SK-N-SH (cell line): Measurements from ENCODE around the gene EIF2B4.

Experiments used
- TAF1 ChIP-seq: IDR thresholded peaks from 2 replicates; pipeline ENCODE4 v1.6.1; 2012; ENCODE audit warnings: low read depth, mild to moderate bottlenecking, low read length, moderate library complexity, borderline replicate concordance
- TF ChIP-seq, protein P1 (sequence below): fragments of 150-350 bp; IDR thresholded peaks from 2 replicates; pipeline ENCODE4 v1.6.1; 2017; ENCODE audit warnings: antibody characterized with exemption, low read length, low read depth, borderline replicate concordance
- TF ChIP-seq, protein P2 (sequence below): fragments of 200-600 bp; sonication (generic); IDR thresholded peaks from 2 replicates; pipeline ENCODE4 v1.6.1; 2017; ENCODE audit warnings: antibody characterized with exemption, mild to moderate bottlenecking, moderate library complexity

DNA sequence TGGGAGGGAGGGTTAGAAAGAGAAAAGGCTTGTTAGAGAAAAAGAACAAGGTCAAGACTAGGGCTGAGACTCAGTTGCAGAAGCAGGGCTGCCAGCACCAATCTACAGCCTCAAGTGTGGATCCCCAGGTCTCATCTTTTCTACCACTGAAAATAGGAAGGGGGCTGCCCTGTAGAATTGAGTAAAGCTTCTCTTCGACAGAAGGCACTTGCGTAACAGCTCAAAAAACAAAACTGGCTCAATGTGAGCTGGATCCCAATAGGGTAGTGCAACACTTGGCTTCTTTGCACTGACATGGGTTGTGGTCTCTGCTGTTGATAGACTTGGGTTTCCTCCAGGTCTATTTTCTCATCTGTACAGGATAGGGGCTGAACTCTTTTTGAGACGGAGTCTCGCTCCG, 45.4 kb downstream of the EIF2B4 start:
- no peak for TF ChIP-seq TAF1
- TF ChIP-seq, protein P1, sequence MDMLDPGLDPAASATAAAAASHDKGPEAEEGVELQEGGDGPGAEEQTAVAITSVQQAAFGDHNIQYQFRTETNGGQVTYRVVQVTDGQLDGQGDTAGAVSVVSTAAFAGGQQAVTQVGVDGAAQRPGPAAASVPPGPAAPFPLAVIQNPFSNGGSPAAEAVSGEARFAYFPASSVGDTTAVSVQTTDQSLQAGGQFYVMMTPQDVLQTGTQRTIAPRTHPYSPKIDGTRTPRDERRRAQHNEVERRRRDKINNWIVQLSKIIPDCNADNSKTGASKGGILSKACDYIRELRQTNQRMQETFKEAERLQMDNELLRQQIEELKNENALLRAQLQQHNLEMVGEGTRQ: no peak
- TF ChIP-seq, protein P2, sequence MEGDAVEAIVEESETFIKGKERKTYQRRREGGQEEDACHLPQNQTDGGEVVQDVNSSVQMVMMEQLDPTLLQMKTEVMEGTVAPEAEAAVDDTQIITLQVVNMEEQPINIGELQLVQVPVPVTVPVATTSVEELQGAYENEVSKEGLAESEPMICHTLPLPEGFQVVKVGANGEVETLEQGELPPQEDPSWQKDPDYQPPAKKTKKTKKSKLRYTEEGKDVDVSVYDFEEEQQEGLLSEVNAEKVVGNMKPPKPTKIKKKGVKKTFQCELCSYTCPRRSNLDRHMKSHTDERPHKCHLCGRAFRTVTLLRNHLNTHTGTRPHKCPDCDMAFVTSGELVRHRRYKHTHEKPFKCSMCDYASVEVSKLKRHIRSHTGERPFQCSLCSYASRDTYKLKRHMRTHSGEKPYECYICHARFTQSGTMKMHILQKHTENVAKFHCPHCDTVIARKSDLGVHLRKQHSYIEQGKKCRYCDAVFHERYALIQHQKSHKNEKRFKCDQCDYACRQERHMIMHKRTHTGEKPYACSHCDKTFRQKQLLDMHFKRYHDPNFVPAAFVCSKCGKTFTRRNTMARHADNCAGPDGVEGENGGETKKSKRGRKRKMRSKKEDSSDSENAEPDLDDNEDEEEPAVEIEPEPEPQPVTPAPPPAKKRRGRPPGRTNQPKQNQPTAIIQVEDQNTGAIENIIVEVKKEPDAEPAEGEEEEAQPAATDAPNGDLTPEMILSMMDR: no peak
